ENCODE results near the gene CYP4X1. TPM values are rescaled to one million over a fixed set of nuclear protein-coding genes. Genes with fewer than 3 reads are reported as not detected.
"Not testable (repeated sequence)": the region's sequence is repeated elsewhere in the genome, so short reads cannot be mapped to it uniquely, and the experiment has no call there.

Gene CYP4X1
- total RNA-seq, 3 donors from 2014 or later, result 32.6 to 307 (median 46.8) TPM

GRCh38 chr1:46996659-46997281, 26.7 kb upstream of the CYP4X1 start:
- TF ChIP-seq CTCF (IDR thresholded peaks at IDR 0.05) (no peak), POLR2AphosphoS5 (IDR thresholded peaks at IDR 0.05) (no peak), POLR2A (IDR thresholded peaks at IDR 0.05) (no peak)
- DNase-seq (ENCODE audit: low spot score in 2 of 2), result no peak
- Histone ChIP-seq H3K4me1 (no peaks in the 10 kb centered on the region), H3K9me3 (no peaks in the 10 kb centered on the region), H3K27ac (no peak overlapping the region), H3K36me3 (no peaks in the 10 kb centered on the region), H3K27me3 (no peaks in the 10 kb centered on the region), H3K4me3 (no peak overlapping the region)
- intact Hi-C loops (cut with DNase I; ENCODE audit: low total_unique reads), result no loop called here

- no peaks in the 10 kb centered on the region for H3K4me1 ChIP-seq
Observed at GRCh38 chr1:47002211-47002610, 21.3 kb upstream of the CYP4X1 start.

GRCh38 chr1:47003896-47004403, 19.5 kb upstream of the CYP4X1 start:
- Histone ChIP-seq H3K4me1 (no peaks in the 10 kb centered on the region), H3K36me3 (no peaks in the 10 kb centered on the region), H3K4me3 (no peak overlapping the region), H3K9me3 (peaks cover 0 to 3% of the 10 kb centered on the region in 2 donors), H3K27ac (no peak overlapping the region), H3K27me3 (no peaks in the 10 kb centered on the region)
- no peak for DNase-seq (ENCODE audit: low spot score in 2 of 2)
- intact Hi-C loops (cut with DNase I; ENCODE audit: low total_unique reads), result no loop called here
- no peak for TF ChIP-seq CTCF (IDR thresholded peaks at IDR 0.05)
- TF ChIP-seq POLR2AphosphoS5 (IDR thresholded peaks at IDR 0.05), result no peak
- TF ChIP-seq POLR2A (IDR thresholded peaks at IDR 0.05), result no peak

More at GRCh38 chr1:47002211-47002610, 21.3 kb upstream of the CYP4X1 start:
- Histone ChIP-seq H3K27me3 (no peaks in the 10 kb centered on the region), H3K4me3 (no peak overlapping the region), H3K36me3 (no peaks in the 10 kb centered on the region), H3K9me3 (peaks cover 0 to 3% of the 10 kb centered on the region in 2 donors), H3K27ac (no peak overlapping the region)
- intact Hi-C loops (cut with DNase I; ENCODE audit: low total_unique reads), result no loop called here
- DNase-seq (ENCODE audit: low spot score in 2 of 2), result no peak
- TF ChIP-seq POLR2AphosphoS5 (IDR thresholded peaks at IDR 0.05) (no peak), CTCF (IDR thresholded peaks at IDR 0.05) (peak in 2 of 3 donors; percentile 18 to 40)

GRCh38 chr1:47006437-47006836, 17.0 kb upstream of the CYP4X1 start:
- DNase-seq (ENCODE audit: low spot score in 2 of 2); H3K4me3 ChIP-seq; H3K9me3 ChIP-seq; H3K36me3 ChIP-seq; intact Hi-C loops (cut with DNase I; ENCODE audit: low total_unique reads); H3K27me3 ChIP-seq; H3K4me1 ChIP-seq; H3K27ac ChIP-seq: not testable (repeated sequence)

- Histone ChIP-seq H3K4me1 (no peaks in the 10 kb centered on the region), H3K36me3 (no peaks in the 10 kb centered on the region), H3K4me3 (no peak overlapping the region), H3K27ac (no peak overlapping the region), H3K9me3 (no peaks in the 10 kb centered on the region), H3K27me3 (no peaks in the 10 kb centered on the region)
- intact Hi-C loops (cut with DNase I; ENCODE audit: low total_unique reads), result no loop called here
- DNase-seq (ENCODE audit: low spot score in 2 of 2), result no peak
- TF ChIP-seq POLR2A (IDR thresholded peaks at IDR 0.05) (no peak), POLR2AphosphoS5 (IDR thresholded peaks at IDR 0.05) (no peak), CTCF (IDR thresholded peaks at IDR 0.05) (no peak)
Observed at GRCh38 chr1:47013293-47013692, 10.2 kb upstream of the CYP4X1 start.
